Measurements from ENCODE around the gene CD79A.
"Not testable (repeated sequence)": the region's sequence is repeated elsewhere in the genome, so short reads cannot be mapped to it uniquely, and the experiment has no call there.

The CD79A gene

DNA sequence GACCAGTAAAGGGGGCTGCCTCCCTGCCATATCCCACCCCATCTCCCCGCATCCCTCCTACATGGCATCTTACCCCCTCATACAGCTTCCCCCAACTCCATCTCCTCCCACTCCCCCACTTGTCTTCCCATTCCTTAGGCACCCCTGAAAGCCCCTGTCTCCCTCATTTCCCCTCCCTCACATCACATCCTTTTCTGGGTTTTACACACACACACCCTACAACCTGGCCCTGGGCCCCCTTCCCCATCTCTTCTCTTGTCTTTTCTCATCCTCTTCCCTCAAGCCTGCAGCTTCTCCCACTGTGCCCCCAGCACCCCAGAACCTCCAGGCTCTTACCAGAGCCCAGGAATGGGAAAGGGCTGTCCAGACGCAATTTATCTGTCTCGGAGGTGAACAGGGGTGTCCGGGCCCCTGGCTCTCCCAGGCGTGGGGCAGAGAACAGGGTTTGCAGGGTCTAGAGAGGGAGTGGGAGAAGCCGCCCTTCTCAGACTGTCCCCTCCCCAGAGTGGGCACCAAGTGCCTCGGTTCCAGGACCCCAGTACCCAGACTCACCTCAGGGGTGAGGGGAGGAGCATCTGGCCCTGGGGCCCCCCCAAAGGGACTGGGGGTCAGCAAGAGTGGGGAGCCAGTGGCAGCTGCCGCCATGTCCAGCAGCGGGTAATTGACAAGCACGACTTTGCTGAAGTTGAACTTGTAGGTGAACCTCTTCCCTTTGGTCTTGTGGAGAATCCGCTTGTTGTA, 31.8 kb downstream of the CD79A start:
- Mint-ChIP-seq H3K4me3 (no peak overlapping the region), H3K27me3 (peaks cover 6 to 8% of the 10 kb centered on the region in 2 donors), H3K4me1 (ENCODE audit: low read depth in 2 of 2) (peaks cover 53% of the 10 kb centered on the region in 2 donors), H3K9me3 (no peaks in the 10 kb centered on the region), H3K36me3 (ENCODE audit: insufficient read depth) (peaks cover 77% of the 10 kb centered on the region), H3K27ac (peak overlapping the region; percentile 67 to 82)
- DNase-seq, result no peak
- no peak for ATAC-seq (replicated peaks)

DNA sequence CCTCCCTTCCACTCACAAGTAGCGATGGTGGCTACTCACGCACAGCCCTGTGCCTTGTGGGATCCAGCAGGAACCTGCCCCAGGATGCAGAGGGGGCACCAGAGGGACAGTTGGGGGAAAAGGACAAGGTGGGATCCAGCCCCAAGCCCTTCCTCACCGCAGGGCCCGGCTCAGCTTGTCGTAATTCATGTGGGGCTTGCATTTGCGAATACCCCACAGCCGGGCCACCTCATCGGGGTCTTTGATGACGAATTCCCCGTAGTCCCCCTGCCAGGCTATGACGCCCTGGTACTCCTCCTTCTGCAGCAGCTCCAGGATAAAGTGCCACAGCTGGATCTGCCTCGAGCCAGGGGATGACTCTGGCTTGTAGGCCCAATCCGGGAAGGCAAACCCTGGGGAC, 32.6 kb downstream of the CD79A start:
- peaks cover 8 to 13% of the 10 kb centered on the region in 2 donors for H3K27me3 Mint-ChIP-seq
- H3K4me1 Mint-ChIP-seq (ENCODE audit: low read depth in 2 of 2), result peaks cover 51 to 52% of the 10 kb centered on the region in 2 donors
- no peak overlapping the region for H3K4me3 Mint-ChIP-seq
- H3K36me3 Mint-ChIP-seq (ENCODE audit: insufficient read depth), result peaks cover 72% of the 10 kb centered on the region
- ATAC-seq (replicated peaks) (no peak), DNase-seq (no peak)
- H3K27ac Mint-ChIP-seq, result peak overlapping the region; percentile 81 to 82
- H3K9me3 Mint-ChIP-seq, result no peaks in the 10 kb centered on the region

DNA sequence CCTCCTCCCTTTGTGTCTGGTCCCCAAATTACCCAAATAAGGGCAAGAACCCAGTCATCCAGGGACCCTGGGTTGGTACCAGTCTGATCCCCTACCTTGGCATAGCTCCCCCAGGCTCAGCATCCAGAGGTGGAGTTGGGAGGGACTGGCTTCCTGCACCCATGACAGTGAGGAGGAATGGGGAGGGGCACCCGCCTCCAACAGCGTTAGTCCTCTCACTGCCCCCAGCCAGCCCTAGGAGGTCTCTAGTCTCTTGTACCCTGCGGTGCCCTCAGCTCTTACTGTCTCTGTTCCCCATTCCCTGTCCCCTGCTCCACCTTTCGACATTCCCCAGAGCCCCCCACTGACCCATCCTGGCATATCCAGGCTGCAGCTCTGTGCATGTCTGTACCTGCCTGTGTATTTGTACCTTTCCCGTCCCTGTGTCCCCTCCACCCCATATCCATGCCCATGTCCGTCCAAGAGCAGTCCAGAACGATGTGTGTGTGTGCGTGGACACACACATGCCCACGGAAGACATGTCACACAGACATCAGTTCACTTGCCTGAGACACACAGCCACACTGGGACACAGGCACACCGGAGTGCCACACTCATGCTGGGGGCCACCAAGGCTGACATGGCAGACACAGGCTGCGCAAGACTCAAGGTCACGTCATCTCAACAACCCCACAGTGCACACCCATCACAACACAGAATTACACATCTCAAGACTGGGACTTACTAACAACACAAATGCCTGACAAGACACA, 33.3 kb downstream of the CD79A start:
- no peak overlapping the region for H3K4me3 Mint-ChIP-seq
- no peaks in the 10 kb centered on the region for H3K9me3 Mint-ChIP-seq
- peak; percentile 4 for ATAC-seq (replicated peaks)
- peaks cover 65% of the 10 kb centered on the region for H3K36me3 Mint-ChIP-seq (ENCODE audit: insufficient read depth)
- peaks cover 8 to 13% of the 10 kb centered on the region in 2 donors for H3K27me3 Mint-ChIP-seq
- peak overlapping the region; percentile 80 to 81 for H3K27ac Mint-ChIP-seq
- peaks cover 48 to 49% of the 10 kb centered on the region in 2 donors for H3K4me1 Mint-ChIP-seq (ENCODE audit: low read depth in 2 of 2)
- no peak for DNase-seq

GRCh38 chr19:41910992-41911888, 34.2 kb downstream of the CD79A start:
- Mint-ChIP-seq H3K27ac (peak overlapping the region; percentile 50 to 81), H3K36me3 (ENCODE audit: insufficient read depth) (peaks cover 57% of the 10 kb centered on the region), H3K27me3 (peaks cover 8 to 13% of the 10 kb centered on the region in 2 donors), H3K4me1 (ENCODE audit: low read depth in 2 of 2) (peaks cover 42 to 44% of the 10 kb centered on the region in 2 donors), H3K9me3 (no peaks in the 10 kb centered on the region), H3K4me3 (peak overlapping the region in 1 of 2 donors; percentile 41)
- ATAC-seq (replicated peaks), result peak; percentile 41
- no peak for DNase-seq

- Mint-ChIP-seq H3K9me3 (no peaks in the 10 kb centered on the region), H3K4me3 (peak overlapping the region in 1 of 2 donors; percentile 41), H3K27ac (peak overlapping the region; percentile 81 to 83), H3K36me3 (ENCODE audit: insufficient read depth) (peaks cover 48% of the 10 kb centered on the region), H3K27me3 (peaks cover 8 to 13% of the 10 kb centered on the region in 2 donors), H3K4me1 (ENCODE audit: low read depth in 2 of 2) (peaks cover 37 to 38% of the 10 kb centered on the region in 2 donors)
- no peak for DNase-seq
- no peak for ATAC-seq (replicated peaks)
Observed at GRCh38 chr19:41911889-41912731, 35.0 kb downstream of the CD79A start.

DNA sequence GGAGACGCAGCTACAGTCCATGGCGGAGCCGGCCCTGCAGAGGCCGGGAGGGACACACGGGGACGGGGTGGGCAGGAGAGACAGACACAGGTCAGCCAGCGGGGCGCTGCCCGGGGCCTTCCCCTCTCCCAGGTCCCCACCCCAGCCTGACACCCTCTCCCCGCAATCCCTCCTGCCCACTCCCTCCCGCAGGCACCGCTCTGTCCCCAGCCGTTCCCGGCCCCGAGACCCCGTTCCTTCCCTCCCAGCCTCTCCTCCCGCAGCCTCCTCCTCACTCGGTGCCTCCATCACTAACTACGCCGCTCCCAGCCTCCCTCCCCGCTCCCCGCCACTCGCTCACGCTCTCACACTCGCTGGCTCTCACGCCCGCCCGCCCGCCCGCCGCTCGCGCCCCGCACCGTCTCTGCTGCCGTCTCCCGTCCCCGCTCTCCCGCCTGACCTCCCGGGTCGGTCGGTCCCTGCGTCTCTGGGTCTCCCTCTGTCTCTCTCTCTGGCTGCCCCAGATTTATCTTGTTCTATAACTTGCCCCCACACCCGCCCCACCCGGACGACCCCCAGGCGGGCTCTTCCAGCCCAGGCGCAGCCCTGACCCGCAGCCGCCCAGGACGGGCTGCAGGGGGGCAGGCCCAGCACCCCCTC, 35.9 kb downstream of the CD79A start:
- Mint-ChIP-seq H3K9me3 (no peaks in the 10 kb centered on the region), H3K4me3 (peak overlapping the region in 1 of 2 donors; percentile 60), H3K36me3 (ENCODE audit: insufficient read depth) (peaks cover 46% of the 10 kb centered on the region), H3K27me3 (peaks cover 8 to 13% of the 10 kb centered on the region in 2 donors), H3K4me1 (ENCODE audit: low read depth in 2 of 2) (peaks cover 34 to 38% of the 10 kb centered on the region in 2 donors), H3K27ac (peak overlapping the region in 1 of 2 donors; percentile 83)
- no peak for DNase-seq
- peak; percentile 38 for ATAC-seq (replicated peaks)

DNA sequence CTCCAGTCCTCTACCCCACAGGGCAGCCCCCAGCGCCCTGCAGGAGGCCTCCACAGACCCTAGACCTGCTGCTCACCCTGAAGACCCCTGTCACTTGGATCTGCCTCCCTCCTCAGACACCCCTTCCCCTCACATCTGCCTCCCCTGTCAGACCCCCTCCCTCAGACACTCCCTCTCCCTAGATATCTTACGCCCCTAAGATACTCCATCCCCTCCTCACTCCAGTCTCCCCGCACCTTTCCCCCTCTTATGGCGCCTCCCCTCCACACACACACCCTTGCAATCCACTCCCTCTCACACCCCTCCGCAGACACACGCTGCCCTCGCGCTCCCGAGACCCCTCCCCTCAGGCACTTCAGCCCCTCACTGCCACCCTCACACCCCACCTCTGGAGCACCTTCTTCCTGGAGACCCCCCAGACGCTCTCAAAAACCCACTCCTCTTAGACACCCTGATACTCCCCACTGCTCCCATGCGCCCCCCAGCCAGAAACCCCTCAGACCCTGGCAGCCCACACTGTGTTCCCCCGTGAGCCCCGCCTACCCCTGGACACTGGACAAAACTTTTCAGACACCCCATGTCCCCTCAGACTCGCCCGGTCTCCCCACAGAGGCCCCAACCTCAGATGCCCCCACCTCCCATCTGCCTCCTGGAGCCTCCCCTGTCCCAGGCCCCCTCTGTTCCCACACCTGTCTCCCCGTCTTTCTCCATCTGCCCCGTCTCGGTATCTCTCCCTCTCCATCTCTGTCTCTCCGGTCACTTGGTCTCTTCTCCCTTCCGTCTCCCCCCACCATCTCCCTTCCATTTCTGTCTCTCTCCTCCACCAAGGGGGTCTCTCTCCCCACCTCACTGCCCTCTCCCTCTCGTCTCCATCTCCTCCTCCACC, 36.7 kb downstream of the CD79A start:
- Mint-ChIP-seq H3K27ac (peak overlapping the region in 1 of 2 donors; percentile 83), H3K4me3 (peak overlapping the region in 1 of 2 donors; percentile 60), H3K27me3 (peaks cover 8 to 13% of the 10 kb centered on the region in 2 donors), H3K4me1 (ENCODE audit: low read depth in 2 of 2) (peaks cover 34 to 36% of the 10 kb centered on the region in 2 donors), H3K9me3 (no peaks in the 10 kb centered on the region), H3K36me3 (ENCODE audit: insufficient read depth) (peaks cover 41% of the 10 kb centered on the region)
- DNase-seq (no peak), ATAC-seq (replicated peaks) (peak; percentile 3)

- not testable (repeated sequence) for DNase-seq; ATAC-seq (replicated peaks); H3K9me3 Mint-ChIP-seq
- Mint-ChIP-seq H3K27ac (peak overlapping the region in 1 of 2 donors; percentile 57), H3K4me3 (peak overlapping the region in 1 of 2 donors; percentile 60), H3K36me3 (ENCODE audit: insufficient read depth) (peaks cover 34% of the 10 kb centered on the region), H3K4me1 (ENCODE audit: low read depth in 2 of 2) (peaks cover 30 to 34% of the 10 kb centered on the region in 2 donors), H3K27me3 (peaks cover 8 to 13% of the 10 kb centered on the region in 2 donors)
Observed at GRCh38 chr19:41914424-41914834, 37.4 kb downstream of the CD79A start.

DNA sequence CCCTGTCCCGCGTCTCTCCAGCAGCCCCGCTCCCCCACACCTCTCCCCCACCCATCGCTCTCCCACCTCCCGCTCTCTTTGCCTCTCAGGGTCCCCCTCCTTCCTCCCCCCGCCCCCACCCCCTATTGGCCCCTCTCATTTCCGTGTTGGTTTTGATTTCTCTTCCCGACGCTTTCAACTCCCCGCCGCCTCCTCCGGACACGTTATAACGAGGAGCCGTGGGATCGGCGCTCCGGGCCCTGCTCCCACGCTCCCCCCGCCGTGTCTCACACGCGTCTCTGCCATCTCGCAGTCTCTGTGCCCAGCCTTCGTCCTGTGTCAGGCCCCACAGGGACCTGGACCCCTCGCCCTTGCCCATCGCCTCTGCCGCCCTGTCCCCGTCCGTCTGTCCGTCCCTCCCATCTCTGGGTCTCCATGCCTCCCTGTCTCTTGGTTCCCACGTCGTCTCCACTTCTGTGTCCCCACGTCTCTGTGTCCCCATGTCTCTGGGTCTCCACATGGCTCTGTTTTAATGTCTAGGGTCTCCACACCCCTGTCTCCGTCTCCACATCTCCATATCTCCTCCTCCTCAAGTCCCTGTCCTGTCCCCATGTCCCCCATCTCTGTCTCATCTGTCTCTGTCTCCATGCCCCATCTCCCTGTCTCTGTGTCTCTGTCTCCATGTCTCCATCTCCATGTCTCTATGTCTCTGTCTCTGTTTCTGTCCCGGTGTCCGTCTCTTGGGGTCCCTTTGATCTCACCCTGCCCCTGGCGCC, 38.1 kb downstream of the CD79A start:
- DNase-seq (no peak), ATAC-seq (replicated peaks) (no peak)
- Mint-ChIP-seq H3K36me3 (ENCODE audit: insufficient read depth) (peaks cover 31% of the 10 kb centered on the region), H3K4me1 (ENCODE audit: low read depth in 2 of 2) (peaks cover 27 to 33% of the 10 kb centered on the region in 2 donors), H3K9me3 (no peaks in the 10 kb centered on the region), H3K27me3 (peaks cover 8 to 13% of the 10 kb centered on the region in 2 donors), H3K27ac (no peak overlapping the region), H3K4me3 (no peak overlapping the region)

GRCh38 chr19:41915776-41916414, 38.8 kb downstream of the CD79A start:
- no peaks in the 10 kb centered on the region for H3K9me3 Mint-ChIP-seq
- no peak overlapping the region for H3K27ac Mint-ChIP-seq
- H3K4me3 Mint-ChIP-seq, result no peak overlapping the region
- peaks cover 20 to 26% of the 10 kb centered on the region in 2 donors for H3K4me1 Mint-ChIP-seq (ENCODE audit: low read depth in 2 of 2)
- DNase-seq (no peak), ATAC-seq (replicated peaks) (peak; percentile 39)
- H3K27me3 Mint-ChIP-seq, result peaks cover 10 to 13% of the 10 kb centered on the region in 2 donors
- H3K36me3 Mint-ChIP-seq (ENCODE audit: insufficient read depth), result peaks cover 25% of the 10 kb centered on the region

Measured in effector memory CD8-positive, alpha-beta T cell (primary cell).